HEK293T (cell line): ENCODE data around the gene INVS.

Source experiments
- BHLHE40 ChIP-seq: fragments of 450-650 bp; IDR thresholded peaks from 2 replicates; pipeline ENCODE4 v1.6.1; 2016; ENCODE audit warnings: mild to moderate bottlenecking, moderate library complexity, borderline replicate concordance
- CTBP1 ChIP-seq: fragments of 450-650 bp; IDR thresholded peaks from 2 replicates; pipeline ENCODE4 v1.6.1; 2016; ENCODE audit warnings: borderline replicate concordance
- ELF4 ChIP-seq: fragments of 450-650 bp; IDR thresholded peaks from 2 replicates; pipeline ENCODE4 v1.6.1; 2017; ENCODE audit warnings: antibody characterized with exemption
- FOXA1 ChIP-seq: fragments of 450-650 bp; IDR thresholded peaks from 2 replicates; pipeline ENCODE4 v1.6.1; 2016; ENCODE audit warnings: mild to moderate bottlenecking
- FOXK2 ChIP-seq: fragments of 450-650 bp; IDR thresholded peaks from 2 replicates; pipeline ENCODE4 v1.6.1; 2016; ENCODE audit warnings: mild to moderate bottlenecking
- FOXM1 ChIP-seq: fragments of 450-650 bp; IDR thresholded peaks from 2 replicates; pipeline ENCODE4 v1.6.1; 2017; ENCODE audit warnings: mild to moderate bottlenecking, borderline replicate concordance
- HDGF ChIP-seq: fragments of 450-650 bp; IDR thresholded peaks from 2 replicates; pipeline ENCODE4 v1.6.1; 2017; ENCODE audit warnings: antibody characterized with exemption, borderline replicate concordance
- SP1 ChIP-seq: fragments of 450-650 bp; IDR thresholded peaks from 2 replicates; pipeline ENCODE4 v1.6.1; 2017
- SUZ12 ChIP-seq: fragments of 450-650 bp; IDR thresholded peaks from 2 replicates; pipeline ENCODE4 v1.6.1; 2016; ENCODE audit warnings: mild to moderate bottlenecking
- TARDBP ChIP-seq: fragments of 450-650 bp; IDR thresholded peaks from 2 replicates; pipeline ENCODE4 v1.6.1; 2016

DNA sequence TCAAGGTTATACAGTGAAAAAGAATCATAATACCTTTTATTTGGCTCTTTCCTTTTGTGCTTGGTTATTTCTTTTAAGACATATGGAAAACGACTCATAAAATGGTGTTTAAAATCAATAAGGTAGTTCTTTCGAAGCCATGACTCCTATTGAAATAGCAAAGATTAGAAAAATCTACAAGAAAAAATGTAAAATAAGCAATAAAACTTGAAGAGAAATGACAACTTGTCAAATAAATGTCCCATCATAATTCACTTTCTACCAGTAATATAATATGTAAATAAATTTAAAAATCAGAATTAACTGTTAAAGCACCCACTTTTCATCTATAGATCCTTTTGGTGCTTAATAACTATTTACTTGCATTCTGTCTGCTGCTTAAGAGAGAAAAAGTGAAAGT, 241.2 kb downstream of the INVS start:
- TF ChIP-seq HDGF (no peak), TARDBP (no peak), SP1 (no peak), BHLHE40 (no peak), SUZ12 (no peak), ELF4 (no peak), FOXM1 (no peak), CTBP1 (no peak), FOXA1 (no peak), FOXK2 (no peak)
